Measurements from ENCODE around the gene PPP1R12A.
"Not testable (repeated sequence)": the region's sequence is repeated elsewhere in the genome, so short reads cannot be mapped to it uniquely, and the experiment has no call there.

The PPP1R12A gene

DNA sequence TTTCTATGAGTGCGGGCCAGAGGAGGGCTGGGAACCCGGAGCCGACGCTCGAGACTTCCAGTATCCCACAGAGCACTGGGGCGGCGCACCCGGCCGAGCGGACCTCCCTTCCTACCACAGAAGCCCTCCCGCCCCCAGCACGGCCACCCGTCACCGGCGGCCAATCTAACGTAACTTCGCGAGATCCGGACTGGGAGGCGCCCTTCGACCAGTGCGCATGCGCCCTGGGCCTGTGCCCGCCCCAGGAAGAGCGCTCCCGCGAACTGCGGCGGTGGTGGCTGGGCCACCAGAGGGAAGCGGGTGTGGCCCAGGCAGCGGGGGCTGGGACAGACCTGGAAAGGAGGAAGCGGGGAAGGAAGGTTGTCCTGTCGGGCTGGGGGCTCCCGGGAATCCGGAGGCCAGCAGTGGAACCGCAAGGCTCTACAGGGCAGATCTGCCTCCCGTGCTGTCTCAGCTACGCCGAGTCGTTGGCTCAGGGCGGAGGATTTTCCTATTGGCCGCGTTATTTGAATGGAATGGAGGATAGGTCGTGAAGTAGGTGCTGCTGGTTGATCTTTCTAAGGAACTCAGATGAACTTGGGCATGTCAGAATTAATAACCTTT lies at the start of gene PPP1R12A:
PPP1R12A (minus strand) TSS at position 77 of the 603 bp plus-strand sequence. CDS start 166 bp downstream, outside the sequence.
- DNase-seq = peak; percentile 96

DNA sequence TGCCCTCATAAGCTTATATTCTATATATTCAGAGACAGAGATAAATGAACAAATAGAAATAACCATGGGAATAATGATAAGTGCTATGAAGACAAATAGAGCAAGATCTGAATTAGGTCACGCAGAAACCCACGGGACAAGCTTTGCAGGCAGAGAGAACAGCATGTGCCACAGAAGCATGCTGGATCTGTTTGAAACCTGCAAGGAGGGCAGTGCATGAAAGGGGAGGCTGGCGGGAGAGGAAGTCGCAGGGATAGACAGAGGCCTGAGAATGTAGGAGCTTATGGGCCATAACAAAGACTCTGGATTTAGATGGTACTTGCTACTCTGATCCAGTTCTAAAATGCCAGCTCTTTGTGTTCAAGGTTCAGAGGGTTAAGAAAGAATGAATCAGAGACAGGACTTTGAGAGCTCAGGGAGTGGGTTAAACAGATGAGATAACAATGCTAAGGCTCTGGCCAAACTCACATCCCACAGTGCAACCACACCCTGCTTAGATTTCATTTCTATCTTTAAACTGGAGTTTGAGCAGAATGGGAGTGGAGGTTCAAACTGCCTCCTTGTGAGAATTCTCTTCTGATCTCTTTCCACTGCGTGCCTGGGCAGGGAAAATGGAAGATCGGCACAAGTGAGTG lies 49.2 kb upstream of the PPP1R12A start:
- DNase-seq = no peak

DNA sequence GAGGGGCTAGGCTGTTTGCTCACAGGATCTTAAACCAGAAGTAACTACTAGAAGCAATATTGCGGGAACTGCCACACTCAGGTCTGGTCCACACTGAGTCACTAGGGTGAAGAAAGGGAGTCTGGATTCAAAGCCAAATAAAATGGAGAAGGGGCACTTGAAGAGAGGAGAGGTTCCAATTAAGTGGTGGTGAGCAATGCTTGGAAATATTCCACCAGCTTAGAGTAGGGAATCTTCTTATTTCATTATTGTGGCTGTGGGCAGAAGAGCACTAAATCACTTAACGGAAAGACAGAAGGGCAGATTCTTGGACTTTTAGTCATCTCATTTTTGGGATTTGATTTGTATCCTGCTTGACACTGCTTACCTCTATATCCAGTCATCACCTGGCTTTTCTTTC lies 48.6 kb upstream of the PPP1R12A start:
- DNase-seq = no peak

DNA sequence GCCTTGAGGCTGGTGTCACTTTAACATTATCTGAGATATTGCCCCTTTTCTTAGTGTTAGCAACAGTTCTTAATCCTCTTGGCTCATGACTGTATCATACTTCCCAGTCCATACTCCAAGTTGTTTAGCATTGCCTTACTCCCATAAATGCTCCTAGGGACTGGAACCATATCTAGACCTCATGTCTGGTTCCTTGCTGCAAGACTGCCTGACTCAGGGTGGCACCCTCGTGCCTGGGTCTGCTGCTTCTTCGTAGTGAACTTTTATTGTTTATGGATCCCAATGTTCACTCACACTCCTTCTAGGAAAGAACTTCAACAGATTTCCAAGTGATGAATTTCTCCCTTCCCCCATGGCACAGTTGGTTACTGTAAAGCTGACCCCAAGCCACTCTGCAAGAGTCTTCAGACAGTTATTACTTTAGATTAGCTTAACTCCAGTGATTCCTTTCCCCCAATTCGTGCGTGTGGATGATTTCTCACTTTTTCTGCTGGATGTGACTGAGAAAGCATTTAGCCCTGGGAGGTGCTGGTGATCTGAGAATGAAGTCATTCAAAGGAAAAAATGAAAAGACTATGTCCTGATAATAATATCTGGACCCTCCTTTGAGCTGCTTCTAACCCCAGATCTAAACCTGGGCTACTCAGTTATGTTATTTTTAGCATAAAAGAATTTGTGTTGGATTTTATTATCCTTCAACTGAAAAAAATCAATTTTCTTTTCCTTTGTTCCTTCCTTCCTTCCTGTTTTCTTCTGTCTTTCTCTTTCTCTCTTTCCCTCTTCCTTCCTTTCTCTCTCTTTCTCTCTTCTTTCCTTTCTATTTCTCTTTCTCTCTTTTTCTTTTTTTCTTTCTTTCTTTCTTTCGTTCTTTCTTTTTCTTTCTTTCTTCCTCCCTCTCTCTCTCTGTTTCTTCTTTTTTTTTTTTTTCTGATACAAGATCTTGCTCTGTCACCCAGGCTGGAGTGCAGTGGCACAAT lies 47.5 kb upstream of the PPP1R12A start:
- DNase-seq = no peak

DNA sequence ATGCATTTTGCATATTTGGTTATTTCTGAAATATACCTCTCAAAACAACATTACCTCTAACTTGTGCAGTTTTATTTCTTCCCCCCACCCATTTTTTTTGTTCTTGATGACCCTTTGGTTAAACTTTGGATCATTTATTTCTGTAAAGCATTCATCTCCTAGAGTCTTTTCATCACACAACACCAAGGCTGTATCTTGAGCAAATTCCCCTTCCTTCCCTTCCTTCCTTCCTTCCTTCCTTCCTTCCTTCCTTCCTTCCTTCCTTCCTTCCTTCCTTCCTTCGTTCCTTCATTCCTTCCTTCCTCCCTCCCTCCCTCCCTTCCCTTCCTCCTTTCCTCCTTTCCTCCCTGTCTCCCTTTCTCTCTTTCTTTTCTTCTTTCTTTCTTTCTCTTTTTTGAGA lies 43.8 kb upstream of the PPP1R12A start:
- DNase-seq = no peak

DNA sequence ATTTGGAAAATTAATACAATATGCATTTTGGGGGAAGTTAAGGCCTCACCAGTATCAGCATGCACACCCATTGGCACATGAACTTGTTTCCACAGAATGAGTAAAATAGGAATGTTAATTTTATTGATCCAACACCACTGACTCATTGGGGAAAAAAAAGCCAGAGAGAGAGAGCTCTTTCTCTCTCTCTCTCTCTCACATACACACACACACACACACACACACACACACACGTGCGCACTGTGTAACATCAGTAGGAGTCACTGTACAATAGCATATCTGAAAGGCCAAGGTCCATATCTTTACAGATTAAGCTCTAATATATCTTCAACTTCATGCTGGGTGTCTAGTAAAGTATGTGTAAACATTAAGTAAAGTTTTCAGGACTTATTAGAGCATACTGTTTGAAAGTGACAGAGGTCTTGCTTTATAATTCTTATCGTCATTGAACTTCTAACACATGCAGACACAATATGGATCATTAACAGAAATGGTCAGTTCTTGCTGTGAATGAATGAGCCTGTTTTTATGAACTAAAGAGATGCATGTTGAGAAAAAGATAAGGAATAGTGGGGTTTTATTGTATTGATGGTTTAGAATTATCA lies 43.1 kb upstream of the PPP1R12A start:
- DNase-seq = not testable (repeated sequence)

DNA sequence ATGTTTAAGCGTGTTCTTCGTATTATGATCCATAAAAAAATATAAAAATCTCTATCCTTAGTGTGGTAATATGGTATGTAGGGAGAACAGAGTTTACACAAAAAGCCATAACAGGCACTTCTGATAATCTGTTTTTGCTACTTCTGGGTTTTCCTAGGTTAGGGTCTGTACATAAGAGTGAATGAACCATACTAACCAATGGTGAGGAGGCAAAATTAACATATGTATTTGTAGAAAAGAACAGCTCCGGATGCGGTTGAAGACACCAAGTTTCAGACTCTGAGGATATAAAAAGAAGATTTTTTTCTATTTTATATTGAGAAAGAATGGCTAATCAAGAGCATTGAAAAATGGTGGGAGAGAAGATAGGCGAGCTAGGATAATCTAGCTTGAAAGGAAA lies 40.2 kb upstream of the PPP1R12A start:
- no peak for DNase-seq

DNA sequence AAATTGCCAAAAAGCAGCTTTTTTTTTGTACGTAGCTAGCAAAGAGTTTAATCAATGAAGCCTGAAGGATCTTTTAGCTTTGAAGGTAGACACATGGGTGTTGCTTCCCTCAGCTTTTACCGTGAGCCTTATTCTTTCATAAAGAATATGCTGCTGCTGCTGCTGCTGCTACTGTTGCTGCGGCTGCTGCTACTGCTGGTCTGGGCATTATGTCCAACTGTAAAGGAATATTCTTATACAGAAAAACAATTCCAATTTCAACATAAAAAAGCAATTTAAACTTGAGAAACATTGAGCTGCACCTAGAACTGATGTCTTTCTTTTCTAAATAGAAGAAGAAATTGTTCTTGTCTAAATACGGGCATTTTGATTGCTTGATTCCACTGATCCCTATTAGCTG lies 38.9 kb upstream of the PPP1R12A start:
- DNase-seq = no peak

DNA sequence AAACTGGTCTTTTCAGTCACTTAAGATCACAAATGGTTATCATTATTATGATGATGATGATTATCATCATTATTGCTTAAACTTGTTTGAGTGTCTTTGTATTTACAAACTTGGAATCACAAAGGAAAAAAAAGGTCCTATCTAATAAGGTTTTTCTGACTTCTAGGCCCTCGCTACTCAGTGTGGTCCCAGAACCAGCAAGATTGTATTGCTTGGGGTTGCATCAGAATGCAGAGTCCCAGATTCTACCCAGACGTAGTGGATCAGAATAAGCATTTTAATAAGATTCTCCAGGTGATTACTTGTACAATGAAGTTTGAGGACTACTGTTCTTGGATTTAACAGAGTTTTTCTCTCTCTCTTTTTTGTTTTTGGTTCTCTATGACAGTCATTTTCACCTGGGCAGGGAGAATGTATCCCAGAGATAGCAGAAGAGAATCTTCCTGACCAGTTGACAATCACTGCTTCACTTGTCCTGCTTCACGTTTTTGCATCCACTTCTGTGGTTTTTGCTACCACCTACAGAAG lies 29.3 kb upstream of the PPP1R12A start:
- DNase-seq = no peak

DNA sequence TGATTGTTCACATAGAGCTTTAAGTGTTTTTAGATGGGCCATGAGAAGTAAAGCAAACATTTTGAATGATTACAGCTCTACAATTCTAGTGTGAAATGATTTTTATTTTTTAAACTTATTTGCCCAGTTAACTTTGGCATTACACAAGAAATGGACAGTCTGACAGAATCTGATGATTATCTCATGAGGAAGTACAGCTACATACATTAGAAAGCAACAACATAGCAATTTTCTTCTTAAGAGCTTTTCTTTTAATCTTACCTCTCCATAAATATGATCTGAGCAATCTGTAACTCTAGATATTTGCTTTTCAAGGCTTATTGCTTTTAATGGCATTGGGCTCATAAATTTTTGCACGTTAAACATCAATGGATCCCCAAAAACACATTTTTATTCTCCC lies 26.5 kb upstream of the PPP1R12A start:
- DNase-seq = no peak

DNA sequence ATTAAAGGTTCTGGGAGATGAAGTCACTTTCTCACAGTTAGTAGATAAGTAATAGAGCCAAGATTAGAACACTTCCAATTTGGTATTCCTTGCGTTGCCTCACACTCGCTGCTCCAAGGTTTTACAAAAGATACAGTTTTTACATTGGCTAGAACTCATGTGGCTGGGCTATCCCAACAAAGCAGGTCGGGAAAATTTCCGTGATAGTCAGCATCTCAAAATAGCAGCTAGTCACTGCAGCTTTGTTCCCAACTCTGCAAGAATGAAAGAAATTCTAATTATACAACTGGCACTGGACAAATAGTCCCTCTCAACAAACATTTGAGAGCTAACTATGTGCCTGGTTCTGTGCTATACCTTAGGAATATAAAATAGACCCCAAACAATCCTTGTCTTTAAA lies 24.6 kb upstream of the PPP1R12A start:
- no peak for DNase-seq

DNA sequence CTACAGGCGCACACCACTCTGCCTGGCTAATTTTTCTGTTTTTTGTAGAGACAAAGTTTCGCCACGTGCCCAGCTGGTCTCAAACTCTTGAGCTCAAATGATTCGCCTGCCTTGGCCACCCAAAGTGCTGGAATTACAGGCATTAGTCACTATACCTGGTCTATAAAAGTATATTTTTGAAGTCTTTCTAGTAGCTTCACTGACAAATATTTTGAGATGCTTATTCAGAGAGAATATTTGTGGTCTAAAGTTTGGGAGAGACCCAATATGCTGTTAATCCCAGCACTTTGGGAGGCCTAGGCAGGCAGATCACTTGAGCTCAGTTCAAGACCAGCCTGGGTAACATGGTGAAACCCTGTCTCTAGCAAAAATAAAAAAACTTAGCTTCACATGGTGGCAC lies 22.0 kb upstream of the PPP1R12A start:
- DNase-seq = no peak

DNA sequence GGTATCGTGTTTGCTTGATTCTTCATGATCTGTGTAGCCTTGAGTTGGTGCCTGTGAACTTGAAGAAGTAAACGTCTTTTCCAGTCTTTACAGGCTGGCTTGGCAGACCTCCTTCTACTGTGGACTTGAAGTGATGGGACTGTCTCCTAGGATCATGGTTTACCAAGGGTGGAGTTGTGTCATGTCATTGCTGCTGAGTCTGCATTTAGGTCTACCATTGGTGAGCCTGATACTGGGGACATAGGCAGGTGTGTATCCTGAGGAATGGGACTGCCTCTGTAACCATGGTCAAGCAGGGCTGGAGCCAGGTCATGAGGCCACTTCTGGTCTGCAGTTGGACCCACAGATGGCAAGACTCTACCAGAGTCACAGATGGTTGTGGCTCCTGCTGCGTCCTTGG lies 20.7 kb upstream of the PPP1R12A start:
- DNase-seq = no peak

DNA sequence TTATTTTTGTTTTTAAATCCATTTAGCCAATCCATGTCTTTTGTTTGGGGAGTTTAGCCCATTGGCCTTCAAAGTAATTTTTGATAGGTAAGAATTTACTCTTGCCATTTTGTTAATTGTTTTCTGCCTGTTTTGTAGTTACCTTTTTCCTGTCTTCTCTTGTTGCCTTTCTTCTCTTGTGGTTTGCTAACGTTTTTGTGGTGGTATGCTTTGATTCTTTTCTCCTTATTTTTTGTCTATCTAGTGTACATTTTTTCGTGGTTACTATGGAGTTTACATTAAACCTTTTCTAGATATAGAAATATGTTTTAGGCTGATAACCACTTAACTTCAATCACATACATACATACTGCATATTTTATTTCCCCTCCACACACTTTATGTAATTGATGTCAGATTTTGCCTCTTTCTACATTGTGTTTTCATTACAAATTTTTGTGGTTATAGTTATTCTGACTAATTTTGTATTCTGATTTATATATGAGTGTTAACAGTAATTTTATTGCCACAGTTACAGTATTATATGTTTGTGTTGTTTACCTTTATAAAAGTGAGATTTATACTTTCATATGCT lies 19.2 kb upstream of the PPP1R12A start:
- no peak for DNase-seq

DNA sequence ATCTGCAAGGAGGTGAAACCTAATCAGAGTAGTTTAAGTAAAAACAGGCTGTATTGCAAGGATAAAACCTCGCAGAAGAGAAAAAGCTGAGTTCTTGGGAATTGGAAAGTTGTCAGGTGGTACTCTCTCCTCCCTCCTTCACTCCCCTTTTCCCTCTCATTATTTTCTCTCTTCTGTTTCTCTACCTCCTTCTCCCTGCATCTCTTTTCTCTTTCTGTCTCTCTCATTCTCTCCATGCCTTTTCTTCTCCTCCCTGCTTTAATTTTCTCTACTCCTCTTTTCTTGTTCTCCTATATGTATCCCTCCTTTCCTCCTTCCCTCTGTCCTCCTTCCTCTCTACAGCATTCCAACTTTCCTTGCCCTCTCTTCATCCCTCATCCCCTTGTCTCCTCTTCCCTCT lies 14.2 kb upstream of the PPP1R12A start:
- no peak for DNase-seq

DNA sequence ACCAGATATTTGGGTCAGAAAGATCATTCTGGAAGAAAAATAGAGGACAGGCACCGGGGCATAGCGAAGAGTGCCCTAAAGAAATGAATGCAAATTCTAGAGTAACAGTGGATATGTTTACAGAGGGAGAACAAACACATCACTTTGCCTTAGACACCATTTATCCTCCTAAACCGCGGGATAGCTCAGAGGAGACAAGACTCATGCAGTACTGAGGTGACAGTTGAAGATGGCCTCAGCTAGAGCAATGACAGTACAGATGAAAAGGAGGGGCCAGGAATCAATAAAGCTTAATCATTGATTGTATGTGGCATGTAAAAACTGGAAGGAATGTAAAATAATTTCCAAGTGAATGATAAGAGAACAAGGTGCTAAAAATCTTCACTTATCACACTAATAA lies 10.5 kb upstream of the PPP1R12A start:
- no peak for DNase-seq

DNA sequence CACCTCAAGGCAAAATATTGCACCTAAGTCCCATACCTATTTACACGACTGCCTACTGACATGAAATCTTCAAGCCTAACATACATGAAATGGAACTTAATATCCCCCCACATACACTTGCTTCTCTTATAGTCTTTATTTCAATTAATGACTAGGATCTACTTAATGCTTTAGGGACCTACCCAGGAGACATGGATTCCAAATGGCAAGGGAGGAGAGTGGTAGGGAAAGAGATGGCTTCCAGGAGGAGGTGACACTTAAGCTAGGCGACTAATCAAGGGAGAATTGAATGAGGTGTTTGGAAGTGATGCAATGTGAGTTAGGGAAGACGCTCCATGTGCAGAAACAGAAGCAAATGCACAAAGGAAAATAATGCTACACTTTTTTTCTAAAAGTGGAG lies 9.7 kb upstream of the PPP1R12A start:
- no peak for DNase-seq

DNA sequence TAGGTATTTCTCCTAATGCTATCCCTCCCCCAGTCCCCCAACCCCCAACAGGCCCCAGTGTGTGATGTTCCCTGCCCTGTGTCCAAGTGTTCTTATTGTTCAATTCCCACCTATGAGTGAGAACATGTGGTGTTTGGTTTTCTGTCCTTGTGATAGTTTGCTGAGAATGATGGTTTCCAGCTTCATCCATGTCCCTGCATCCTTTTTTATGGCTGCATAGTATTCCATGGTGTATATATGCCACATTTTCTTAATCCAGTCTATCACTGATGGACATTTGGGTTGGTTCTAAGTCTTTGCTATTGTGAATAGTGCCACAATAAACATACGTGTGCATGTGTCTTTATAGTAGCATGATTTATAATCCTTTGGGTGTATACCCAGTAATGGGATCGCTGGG lies 7.9 kb upstream of the PPP1R12A start:
- not testable (repeated sequence) for DNase-seq

DNA sequence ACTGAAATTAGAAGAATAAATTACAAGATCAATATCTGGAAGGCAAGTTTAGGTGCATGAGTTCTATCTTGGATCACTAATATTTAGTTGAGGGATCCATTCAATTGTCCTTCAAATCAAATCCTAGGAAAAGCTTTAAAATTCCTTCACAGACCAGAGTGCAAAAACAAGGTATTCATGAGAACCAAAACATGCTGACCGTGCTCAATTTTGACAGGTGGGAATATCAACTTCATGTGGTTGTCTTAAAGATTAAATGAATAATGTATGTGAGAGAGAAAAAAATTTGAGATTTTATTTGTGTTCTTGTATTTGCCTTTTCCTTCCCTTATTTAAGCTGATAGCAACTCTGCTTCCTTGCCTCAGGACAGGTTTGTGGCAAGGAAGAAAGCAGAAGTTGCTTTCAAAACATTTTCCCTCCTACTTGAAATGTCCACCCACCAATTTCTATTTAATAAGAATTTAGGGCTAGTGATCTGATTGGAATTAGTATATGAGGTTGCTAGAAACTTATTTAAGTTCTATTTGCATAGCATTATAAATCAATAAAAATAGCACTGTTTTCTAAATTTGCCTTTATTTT lies 4.9 kb upstream of the PPP1R12A start:
- no peak for DNase-seq

DNA sequence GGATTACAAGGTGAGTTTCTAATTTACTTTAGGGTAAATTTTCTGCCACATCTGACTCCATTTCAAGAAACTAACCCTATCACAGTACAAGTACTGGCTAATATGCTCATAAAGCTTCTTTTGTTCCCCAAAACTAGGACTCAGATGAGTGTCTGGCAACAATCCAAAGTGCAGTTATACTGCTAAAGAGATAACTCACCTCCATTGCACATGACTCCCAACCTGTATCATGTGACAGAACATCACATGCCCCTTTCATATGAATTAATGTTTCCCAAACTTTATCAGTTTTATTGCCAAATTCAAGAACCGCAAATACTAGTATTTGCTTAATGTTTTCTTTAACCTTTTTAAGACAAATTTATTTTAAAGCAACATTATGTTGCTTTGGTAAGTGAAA lies 3.9 kb upstream of the PPP1R12A start:
- no peak for DNase-seq

DNA sequence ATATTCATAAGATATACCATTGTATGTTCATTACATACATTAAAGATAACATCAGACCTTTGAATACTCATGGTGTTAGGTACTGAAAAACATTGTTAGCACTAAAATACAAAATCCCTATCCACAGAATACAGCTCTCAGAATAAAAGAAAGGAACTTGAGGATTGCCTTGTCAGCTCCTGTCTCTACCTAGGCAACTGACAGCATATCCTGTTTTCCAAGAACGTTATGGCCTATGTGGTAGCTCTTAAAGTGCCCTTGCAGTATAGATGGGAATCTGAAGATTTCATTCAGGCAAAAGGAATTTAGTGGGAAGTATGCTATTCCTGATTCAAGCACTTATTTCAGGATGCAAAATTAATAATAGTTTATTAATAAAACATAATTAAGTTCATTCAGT lies 1.8 kb upstream of the PPP1R12A start:
- no peak for DNase-seq

DNA sequence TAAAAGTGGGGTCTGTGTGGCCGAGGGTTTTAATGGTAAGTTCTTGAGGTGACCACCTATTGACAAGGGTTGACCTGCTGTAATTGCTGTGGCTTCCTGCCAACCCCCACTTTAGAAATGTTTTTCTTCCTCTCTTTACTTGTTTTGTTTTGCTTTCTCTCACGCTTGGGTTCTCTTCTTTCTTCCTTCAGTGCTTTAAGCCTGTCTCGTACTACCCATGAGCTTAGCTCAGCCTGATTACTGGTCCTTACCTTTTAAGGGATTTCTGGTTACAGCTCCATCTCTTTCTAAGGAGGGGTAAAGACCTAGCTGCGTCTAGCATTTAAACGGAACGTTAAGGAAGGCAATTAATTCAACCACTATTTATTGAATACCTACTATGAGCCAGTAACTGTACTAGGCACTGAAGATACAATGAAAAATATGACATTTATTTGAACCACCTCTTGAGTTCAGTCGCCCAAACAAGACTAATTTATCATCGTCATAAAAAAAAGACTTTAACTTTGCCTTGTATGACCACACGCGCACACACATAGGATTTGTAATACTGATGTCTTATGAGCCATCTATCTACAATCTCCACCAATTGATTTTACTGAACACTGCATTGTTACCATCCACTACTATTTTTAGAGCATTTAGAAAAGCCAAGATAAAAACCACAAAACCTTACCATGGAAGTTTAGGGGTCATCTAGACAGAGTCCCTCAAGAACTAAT lies 888 bp upstream of the PPP1R12A start:
- no peak for DNase-seq

All from activated CD8-positive, alpha-beta memory T cell treated with anti-CD3 and anti-CD28 coated beads, Interleukin-2, amount 50 U/mL, for 48 hours (primary cell).